ENCODE measurements around the gene CACNB2. TPM values are rescaled to one million over a fixed set of nuclear protein-coding genes. Genes with fewer than 3 reads are reported as not detected.

The CACNB2 gene
- total and polyA plus RNA-seq, 2 donors (not counting 3 experiments of a cell fraction or from before 2014, with no cell fraction given), result not detected

DNA sequence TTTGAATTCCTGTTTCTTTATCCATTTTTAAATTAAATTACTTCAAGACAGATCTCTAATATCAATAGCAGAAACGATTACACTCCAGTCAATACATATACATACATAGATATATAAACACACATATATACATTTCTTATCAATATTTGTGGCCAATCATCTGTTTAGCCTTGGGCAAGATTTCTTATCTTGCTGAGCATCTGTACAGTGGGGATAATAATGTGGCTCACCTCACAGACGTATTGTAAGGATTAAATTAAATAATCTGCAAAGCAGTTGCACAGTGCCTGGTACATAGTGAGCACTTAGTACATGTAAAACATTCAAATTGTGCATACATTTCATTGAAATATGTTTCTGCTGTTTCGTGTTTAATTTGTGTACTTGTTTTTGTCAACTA, 17.5 kb upstream of the CACNB2 start:
- H3K4me2 ChIP-seq (ENCODE audit: insufficient read depth, low read length), result no peak overlapping the region
- H4K20me1 ChIP-seq (replicated peaks; ENCODE audit: control insufficient read depth, extremely low read depth, insufficient read depth, low read length), result no peaks in the 10 kb centered on the region
- no peak overlapping the region for H3K27ac ChIP-seq (ENCODE audit: insufficient read depth, low read depth, low read length)
- FAIRE-seq (no peak), DNase-seq (ENCODE audit: low read depth, low spot score) (no peak)
- no peak overlapping the region for H3K9ac ChIP-seq (replicated peaks; ENCODE audit: extremely low read depth, insufficient read depth, low read length)
- no peaks in the 10 kb centered on the region for H3K9me1 ChIP-seq (replicated peaks; ENCODE audit: control insufficient read depth, extremely low read depth, insufficient read depth, low read length)
- no TSS peak for BruUV-seq (replicated peaks)
- no peaks in the 10 kb centered on the region for H3K27me3 ChIP-seq (ENCODE audit: control insufficient read depth in 2 of 2, insufficient read depth in 2 of 2, low read length in 2 of 2)
- no peaks in the 10 kb centered on the region for H3K36me3 ChIP-seq (ENCODE audit: control insufficient read depth in 2 of 2, extremely low read depth in 1 of 2, insufficient read depth in 2 of 2, low read length in 2 of 2)
- TF ChIP-seq MYC (IDR thresholded peaks at IDR 0.05; ENCODE audit: low read depth, low read length), result no peak
- TF ChIP-seq GATA2 (IDR thresholded peaks at IDR 0.05; ENCODE audit: insufficient read depth, insufficient read length, low read depth, low read length), result no peak
- TF ChIP-seq CTCF (IDR thresholded peaks at IDR 0.05; ENCODE audit: extremely low read depth in 1 of 2, insufficient read depth in 1 of 2, low read depth in 1 of 2, low read length in 2 of 2), result no peak
- TF ChIP-seq MAX (IDR thresholded peaks at IDR 0.05; ENCODE audit: insufficient read depth, insufficient read length), result no peak
- TF ChIP-seq FOS (IDR thresholded peaks at IDR 0.05; ENCODE audit: borderline replicate concordance, insufficient read depth, low read length), result no peak
- no peak for TF ChIP-seq POLR2A (IDR thresholded peaks at IDR 0.05; ENCODE audit: low read depth, low read length)
- no peak for TF ChIP-seq POLR2AphosphoS5 (IDR thresholded peaks at IDR 0.05; ENCODE audit: insufficient read depth, low read depth, low read length)
- no peak for TF ChIP-seq JUN (IDR thresholded peaks at IDR 0.05; ENCODE audit: borderline replicate concordance, insufficient read depth, insufficient read length, low read depth)
- no peak for TF ChIP-seq EZH2 (IDR thresholded peaks at IDR 0.05; ENCODE audit: borderline replicate concordance, low read depth, low read length, severe bottlenecking)
- H2AFZ ChIP-seq (ENCODE audit: low read depth, low read length), result no peak overlapping the region
- dilution Hi-C loops (cut with MboI; ENCODE audit: extremely low pct_ligation_motif_present, low sequenced_read_pairs), result no loop called here
- H3K9me3 ChIP-seq (replicated peaks; ENCODE audit: control insufficient read depth, insufficient read depth, low read length), result no peaks in the 10 kb centered on the region
- CTCF ChIA-PET, result no interaction called here
- POLR2A ChIA-PET, result no interaction called here
- intact Hi-C loops (cut with micrococcal nuclease), result no loop called here
- H3K4me3 ChIP-seq (replicated peaks in 1 of 3; ENCODE audit: insufficient read depth in 1 of 3, low read depth in 1 of 3, low read length in 3 of 3), result no peak overlapping the region
- H3K4me1 ChIP-seq (ENCODE audit: control insufficient read depth, extremely low read depth, insufficient read depth, low read length), result no peaks in the 10 kb centered on the region
- H3K79me2 ChIP-seq (ENCODE audit: control insufficient read depth, insufficient read depth, low read length), result no peaks in the 10 kb centered on the region

All from endothelial cell of umbilical vein (primary cell).